GM15510 (cell line): Measurements from ENCODE around the gene PPP1CA.
A peak's percentile ranks its signal among the peaks of the same experiment; 100 is the strongest.

Experiments used
- POLR2A ChIP-seq: IDR thresholded peaks from 3 replicates; pipeline ENCODE4 v1.6.1; 2011; ENCODE audit warnings: borderline replicate concordance; ENCODE audit not compliant: insufficient read length; ENCODE audit errors: extremely low read depth

PPP1CA gene

DNA sequence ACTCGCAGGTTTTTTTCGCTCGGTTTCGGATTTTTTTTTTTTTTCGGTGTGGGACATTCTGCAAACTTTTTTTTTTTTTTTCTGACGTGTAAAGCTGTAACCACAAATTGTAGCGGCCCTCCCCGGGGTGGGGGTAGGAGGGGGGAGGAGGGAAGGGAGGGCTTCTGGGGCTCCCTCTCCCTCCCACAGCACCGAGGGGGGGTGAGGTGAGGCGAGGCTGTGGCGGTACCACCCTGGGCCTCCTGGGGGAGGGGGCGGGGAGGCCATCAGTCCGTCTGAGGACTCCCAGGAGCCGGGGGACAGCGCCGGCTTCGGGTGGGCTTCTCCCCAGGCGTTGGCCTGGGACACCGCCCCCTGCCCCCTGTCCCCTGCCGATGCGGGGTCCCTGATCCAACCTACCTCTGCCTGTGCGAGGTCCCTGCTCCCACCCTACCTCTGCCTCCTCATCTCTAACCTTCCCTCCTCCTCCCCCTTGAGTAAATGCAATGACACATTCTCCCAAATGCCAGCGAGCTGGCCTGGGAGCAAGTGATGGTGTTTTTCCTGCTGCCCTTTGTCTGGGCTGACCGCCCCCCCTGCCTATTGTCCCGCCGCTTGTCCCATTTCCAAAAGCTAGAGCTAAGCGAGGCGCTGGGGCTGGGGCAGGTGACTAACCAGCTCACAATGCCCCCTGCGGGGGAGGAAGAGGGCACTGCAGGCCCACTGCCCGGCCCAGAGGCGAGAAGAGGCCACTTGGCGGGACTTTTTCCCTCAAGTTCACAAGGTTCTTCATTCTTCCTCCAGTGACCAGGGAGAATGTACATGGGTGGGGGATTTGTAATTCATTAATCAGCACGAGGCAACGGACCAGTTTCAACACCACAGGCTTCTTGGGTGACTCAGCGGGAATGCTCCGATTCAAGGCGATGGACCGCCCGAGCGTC is 27.7 kb downstream of the PPP1CA start:
- TF ChIP-seq POLR2A: no peak

DNA sequence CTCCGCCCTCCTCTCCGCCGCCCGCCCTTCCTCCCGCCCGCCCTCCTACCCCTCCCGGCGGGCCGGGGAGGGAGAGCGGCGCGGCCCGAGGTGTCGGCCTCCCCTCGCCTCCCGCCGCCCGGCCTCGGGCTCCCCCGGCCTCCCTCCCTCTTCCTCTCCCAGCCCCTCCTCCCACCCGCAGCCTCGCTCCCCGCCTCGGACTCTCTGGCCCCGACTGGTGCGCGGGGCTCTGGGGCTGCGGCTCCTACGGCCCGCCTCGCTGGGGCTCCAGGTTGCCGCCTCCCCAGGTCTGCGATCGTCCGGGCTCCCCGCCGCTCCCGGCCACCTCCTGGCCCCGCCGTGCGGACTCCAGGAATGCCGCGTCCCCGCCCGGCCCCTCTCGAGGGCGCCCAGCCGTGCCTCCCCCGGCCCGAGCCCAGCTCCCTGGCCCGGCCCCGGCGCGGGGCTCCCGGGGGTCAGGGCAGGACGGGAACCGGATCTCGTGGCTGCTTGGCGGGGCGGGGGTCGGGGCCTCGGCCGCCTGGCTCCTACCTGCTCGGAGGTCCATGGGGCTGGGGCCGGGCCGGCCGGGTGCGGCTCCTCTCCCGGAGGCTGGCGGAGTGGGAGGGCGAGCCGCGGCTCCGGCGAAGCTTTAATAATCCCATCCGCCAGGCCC is 28.5 kb downstream of the PPP1CA start, which contains the start of gene CLCF1:
TSS of gene CLCF1 (minus strand) at position 606 of the 655 bp plus-strand sequence. CDS start at position 547, 59 bp downstream.
- TF ChIP-seq POLR2A: peak; percentile 28

- no peak for TF ChIP-seq POLR2A
Measured at GRCh38 chr11:67372321-67372992, 29.2 kb downstream of the PPP1CA start.

GRCh38 chr11:67371911-67372320 is 29.7 kb downstream of the PPP1CA start:
- no peak for TF ChIP-seq POLR2A

GRCh38 chr11:67371189-67371910 is 30.3 kb downstream of the PPP1CA start:
- no peak for TF ChIP-seq POLR2A

GRCh38 chr11:67370351-67371076 is 31.1 kb downstream of the PPP1CA start:
- TF ChIP-seq POLR2A: no peak

GRCh38 chr11:67369801-67370284 is 31.8 kb downstream of the PPP1CA start:
- no peak for TF ChIP-seq POLR2A

DNA sequence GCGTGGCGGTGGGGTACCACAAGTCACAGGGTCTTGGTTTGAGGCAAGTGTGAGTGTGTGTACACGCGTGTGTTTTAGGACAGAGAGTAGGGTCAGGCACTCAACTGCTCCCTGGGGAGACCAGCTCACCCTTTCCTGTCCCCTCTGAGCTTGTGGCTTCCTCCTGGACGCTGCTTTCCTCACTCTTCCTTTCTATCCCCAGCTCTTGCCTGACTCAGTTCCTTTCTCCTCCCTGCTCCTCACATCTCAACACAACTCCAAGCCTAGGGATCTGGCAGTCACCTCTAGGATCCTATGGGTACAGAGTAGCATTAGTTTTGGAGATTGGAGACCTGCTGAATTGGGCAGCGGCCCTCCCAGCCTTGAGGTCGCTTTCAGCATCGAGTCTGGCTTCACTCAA is 32.4 kb downstream of the PPP1CA start:
- no peak for TF ChIP-seq POLR2A

DNA sequence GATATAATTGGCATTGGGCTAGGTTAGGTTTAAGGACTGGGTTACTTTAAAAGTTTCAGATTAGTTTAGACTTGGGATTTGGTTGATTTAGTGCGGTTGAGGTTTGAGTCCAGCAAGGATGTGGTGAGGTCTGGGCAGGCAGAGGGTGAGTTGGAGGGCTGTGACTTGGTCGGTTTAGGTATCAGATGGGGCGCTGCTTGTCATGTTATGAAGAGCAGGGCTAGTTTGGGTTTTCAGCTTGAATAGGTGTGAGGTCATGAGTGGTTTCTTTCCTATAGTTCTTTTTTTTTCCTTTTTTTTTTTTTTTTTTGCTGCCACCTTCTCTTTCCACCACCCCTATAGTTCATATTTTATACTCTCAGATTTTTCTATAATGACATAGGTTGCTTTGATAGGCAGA is 33.0 kb downstream of the PPP1CA start:
- no peak for TF ChIP-seq POLR2A

DNA sequence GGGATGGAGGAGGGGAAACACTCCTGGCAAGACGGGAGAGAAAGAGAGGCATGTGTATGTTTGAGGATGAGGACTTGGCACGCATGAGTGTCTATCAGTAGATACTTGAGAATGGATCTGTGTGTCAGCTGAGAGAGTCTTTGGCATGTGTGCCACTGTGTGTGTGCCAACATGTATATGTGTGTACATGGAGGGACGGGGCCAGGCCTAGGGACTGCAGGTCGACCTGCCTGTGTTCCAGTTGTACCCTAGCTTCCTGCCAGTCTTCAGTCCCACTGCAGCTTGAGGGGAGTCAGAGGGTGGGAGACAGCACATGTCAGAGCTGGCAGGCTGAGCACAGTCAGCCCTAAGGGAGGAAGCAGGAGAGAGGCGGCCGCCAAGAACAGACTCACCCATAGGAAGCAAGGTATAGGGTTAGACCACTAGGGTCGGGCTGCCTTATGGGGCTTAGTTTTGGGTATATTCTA is 33.9 kb downstream of the PPP1CA start:
- TF ChIP-seq POLR2A: no peak

- no peak for TF ChIP-seq POLR2A
Measured at GRCh38 chr11:67366961-67367760, 34.5 kb downstream of the PPP1CA start.

DNA sequence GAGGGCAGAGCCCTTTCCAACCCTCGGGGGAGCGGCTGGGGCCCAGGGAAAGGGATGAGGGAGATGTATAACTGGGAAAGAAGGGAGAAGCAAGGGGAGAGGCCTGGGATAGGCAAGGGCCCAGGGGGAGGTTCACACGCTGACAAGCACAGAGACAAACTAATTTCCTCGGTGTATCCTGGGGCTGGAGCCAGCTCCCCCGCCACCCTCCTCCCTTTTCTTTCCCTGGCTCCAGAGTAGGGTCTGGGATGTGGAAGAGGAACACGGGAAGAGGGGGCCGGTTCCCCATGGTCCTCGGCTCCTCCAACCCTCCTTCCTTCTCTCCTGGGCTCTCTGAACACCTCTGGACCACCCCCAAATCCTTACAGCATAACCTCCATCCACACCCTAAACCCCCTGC is 35.1 kb downstream of the PPP1CA start:
- no peak for TF ChIP-seq POLR2A

DNA sequence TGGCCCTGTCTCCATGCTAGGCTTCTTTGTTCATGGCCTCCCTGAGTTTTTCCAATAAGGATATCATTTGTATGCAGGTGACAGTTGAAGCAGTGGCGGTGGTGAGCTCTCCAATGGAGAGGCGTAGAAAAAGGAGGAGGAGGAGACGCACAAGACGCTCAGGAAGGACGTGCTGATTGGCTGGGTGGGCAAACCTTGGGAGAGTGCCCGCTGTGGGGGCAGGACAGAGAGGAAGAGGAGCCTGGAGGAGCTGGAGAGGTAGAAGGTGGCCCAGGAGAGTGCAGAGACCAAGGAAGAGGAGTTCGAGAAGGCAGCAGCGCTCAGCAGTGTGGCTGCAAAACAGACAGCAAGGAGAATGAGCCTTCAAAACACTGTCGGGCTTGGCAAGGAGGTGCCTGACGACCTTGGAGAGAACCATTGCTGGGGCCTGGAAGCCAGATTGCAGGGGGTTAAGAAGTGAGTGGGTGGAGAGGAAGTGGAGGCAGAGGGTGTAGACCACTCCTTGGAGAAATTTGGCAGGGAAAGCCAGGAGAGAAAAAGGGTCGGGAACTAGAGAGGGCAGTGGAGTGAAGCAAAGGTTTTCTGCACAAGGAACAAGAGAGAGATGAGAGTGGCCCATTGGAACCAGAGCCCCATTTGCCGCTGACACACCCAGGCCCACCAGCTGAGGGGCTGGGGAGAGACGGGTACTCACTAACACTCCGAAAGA is 35.8 kb downstream of the PPP1CA start:
- TF ChIP-seq POLR2A: no peak
